Left renal cortex interstitium (tissue), 4 donors: ENCODE data around the gene OR8K1. TPM values are rescaled to one million over a fixed set of nuclear protein-coding genes. Genes with fewer than 3 reads are reported as not detected.

Experiments used
- DNase-seq, 4 donors: peaks; one replicate each; pipeline ENCODE4 v3.0.0-alpha.2; 2013; ENCODE audit warnings: low read depth in 4 of 4, low spot score in 2 of 4, missing footprints in 1 of 4
- polyA plus RNA-seq, 4 donors: library from polyadenylated mRNA; unstranded; fragments of 120-200 nt; gene quantifications; one replicate each; pipeline ENCODE4 v1.2.1, GENCODE V29; 2013; ENCODE audit not compliant: insufficient read length in 4 of 4

Gene OR8K1
- not detected for polyA plus RNA-seq

GRCh38 chr11:56345739-56346138 is at the start of gene OR8K1:
Gene OR8K1 (plus strand): TSS chr11:56346039. CDS start chr11:56346039, 0 bp downstream.
- no peak for DNase-seq

- DNase-seq, result no peak
These were observed 48.9 kb upstream of the OR8K1 start for GRCh38 chr11:56296898-56297297.

- DNase-seq, result no peak
These were observed 38.0 kb upstream of the OR8K1 start for GRCh38 chr11:56307836-56308235.

- DNase-seq, result no peak
These were observed 31.0 kb upstream of the OR8K1 start, which contains the start of gene OR8K3 for GRCh38 chr11:56314844-56315243. Gene OR8K3 (plus strand): TSS chr11:56315144. CDS start chr11:56318307, 3,163 bp downstream.

- DNase-seq, result no peak
These were observed 13.9 kb upstream of the OR8K1 start for GRCh38 chr11:56331861-56332491.

- no peak for DNase-seq
These were observed 12.7 kb upstream of the OR8K1 start for GRCh38 chr11:56333156-56333555.

- DNase-seq, result no peak
These were observed 5.5 kb upstream of the OR8K1 start for GRCh38 chr11:56340289-56340688.

GRCh38 chr11:56353991-56354390 is 8.2 kb downstream of the OR8K1 start, which contains the start of gene OR8J1:
Gene OR8J1 (plus strand): TSS chr11:56354291. CDS start chr11:56360247, 5,956 bp downstream.
- no peak for DNase-seq

GRCh38 chr11:56375324-56375723 is 29.5 kb downstream of the OR8K1 start, which contains the start of gene OR8U1:
Gene OR8U1 (plus strand): TSS chr11:56375624. CDS start chr11:56375624, 0 bp downstream.
- DNase-seq, result no peak

GRCh38 chr11:56380120-56380519 is 34.3 kb downstream of the OR8K1 start:
- DNase-seq, result no peak

- DNase-seq, result no peak
These were observed 48.5 kb downstream of the OR8K1 start for GRCh38 chr11:56394381-56394780.

GRCh38 chr11:56396047-56396446 is 50.2 kb downstream of the OR8K1 start:
- no peak for DNase-seq

Other genes starting within 250 kb of the OR8K1 start
- under 1 TPM in 2 of 4 donors, not detected in 2; 0.07 to 0.08 TPM for gene OR8H2, start 242.4 kb upstream of the OR8K1 start, polyA plus RNA-seq
- gene OR8H3, start 223.7 kb upstream of the OR8K1 start, polyA plus RNA-seq, result not detected
- gene OR8J3, start 205.8 kb upstream of the OR8K1 start, polyA plus RNA-seq, result not detected
- not detected for gene OR8K5, start 185.7 kb upstream of the OR8K1 start, polyA plus RNA-seq
- not detected for gene OR5J2, start 169.4 kb upstream of the OR8K1 start, polyA plus RNA-seq
- gene OR5T2, start 111.8 kb upstream of the OR8K1 start, polyA plus RNA-seq, result not detected
- gene OR5T3, start 93.8 kb upstream of the OR8K1 start, polyA plus RNA-seq, result not detected
- gene OR5T1, start 71.9 kb upstream of the OR8K1 start, polyA plus RNA-seq, result not detected
- gene OR8H1, start 53.8 kb upstream of the OR8K1 start, polyA plus RNA-seq, result not detected
- not detected for gene OR8K3, start 30.9 kb upstream of the OR8K1 start, polyA plus RNA-seq
- gene OR8J1, start 8.3 kb downstream of the OR8K1 start, polyA plus RNA-seq, result not detected
- gene OR8U1, start 29.6 kb downstream of the OR8K1 start, polyA plus RNA-seq, result not detected
- not detected for gene OR5AL1, start 66.7 kb downstream of the OR8K1 start, polyA plus RNA-seq
- not detected for gene OR5M3, start 127.3 kb downstream of the OR8K1 start, polyA plus RNA-seq
- not detected for gene OR5M8, start 145.3 kb downstream of the OR8K1 start, polyA plus RNA-seq
- gene OR5M11, start 197.2 kb downstream of the OR8K1 start, polyA plus RNA-seq, result not detected
- not detected for gene OR5M10, start 231.7 kb downstream of the OR8K1 start, polyA plus RNA-seq